Fibroblast of lung (primary cell): Measurements from ENCODE around the gene CHN2.

ENCODE experiments used
- EZH2 ChIP-seq: IDR thresholded peaks from 2 replicates; pipeline ENCODE4 v1.5.1; 2012; ENCODE audit warnings: low read length, control low read depth, mild to moderate bottlenecking; ENCODE audit errors: missing control alignments
- TF ChIP-seq, protein P1 (sequence below), 2 donors: IDR thresholded peaks in 1 of 2; conservative IDR thresholded peaks in 1 of 2; 1 replicate in 1 of 2; 2 replicates in 1 of 2; pipeline ENCODE4 v1.5.1; 2011 to 2012; ENCODE audit warnings: low read length in 2 of 2, control low read depth in 1 of 2, inconsistent platforms in 1 of 2, low read depth in 1 of 2, mild to moderate bottlenecking in 1 of 2

GRCh38 chr7:29161231-29161630, 33.3 kb upstream of the CHN2 start:
- TF ChIP-seq EZH2, result no peak
- TF ChIP-seq, protein P1, sequence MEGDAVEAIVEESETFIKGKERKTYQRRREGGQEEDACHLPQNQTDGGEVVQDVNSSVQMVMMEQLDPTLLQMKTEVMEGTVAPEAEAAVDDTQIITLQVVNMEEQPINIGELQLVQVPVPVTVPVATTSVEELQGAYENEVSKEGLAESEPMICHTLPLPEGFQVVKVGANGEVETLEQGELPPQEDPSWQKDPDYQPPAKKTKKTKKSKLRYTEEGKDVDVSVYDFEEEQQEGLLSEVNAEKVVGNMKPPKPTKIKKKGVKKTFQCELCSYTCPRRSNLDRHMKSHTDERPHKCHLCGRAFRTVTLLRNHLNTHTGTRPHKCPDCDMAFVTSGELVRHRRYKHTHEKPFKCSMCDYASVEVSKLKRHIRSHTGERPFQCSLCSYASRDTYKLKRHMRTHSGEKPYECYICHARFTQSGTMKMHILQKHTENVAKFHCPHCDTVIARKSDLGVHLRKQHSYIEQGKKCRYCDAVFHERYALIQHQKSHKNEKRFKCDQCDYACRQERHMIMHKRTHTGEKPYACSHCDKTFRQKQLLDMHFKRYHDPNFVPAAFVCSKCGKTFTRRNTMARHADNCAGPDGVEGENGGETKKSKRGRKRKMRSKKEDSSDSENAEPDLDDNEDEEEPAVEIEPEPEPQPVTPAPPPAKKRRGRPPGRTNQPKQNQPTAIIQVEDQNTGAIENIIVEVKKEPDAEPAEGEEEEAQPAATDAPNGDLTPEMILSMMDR (conservative IDR thresholded peaks at IDR 0.05 in 1 of 2, IDR thresholded peaks at IDR 0.05 in 1 of 2; ENCODE audit: low read depth in 1 of 2, low read length in 2 of 2), result no peak
